OCI-LY3 (cell line): Measurements from ENCODE around the gene EIF2B2.

Source experiments
- H2AFZ ChIP-seq: fragments of 200-600, 300-600 bp; shearing (Covaris generic); 2 replicates; pipeline ENCODE4 v1.6.0; 2014; ENCODE audit warnings: antibody characterized with exemption, low read depth, low read length
- H3K27ac ChIP-seq: fragments of 200-600, 300-600 bp; sonication (generic); 2 replicates; pipeline ENCODE4 v1.5.1; 2014; ENCODE audit warnings: mild to moderate bottlenecking, low read length, moderate library complexity, mixed read lengths
- H3K27me3 ChIP-seq: fragments of 200-600, 300-600 bp; sonication (generic); 2 replicates; pipeline ENCODE4 v1.6.1; 2014; ENCODE audit warnings: low read depth, low read length, mixed read lengths
- H3K36me3 ChIP-seq: fragments of 200-600, 300-600 bp; sonication (generic); replicated peaks from 2 replicates; pipeline ENCODE3; 2014; ENCODE audit warnings: low read depth, low read length, mixed read lengths
- H3K4me1 ChIP-seq: fragments of 300-600, 200-600 bp; sonication (generic); 2 replicates; pipeline ENCODE4 v1.6.1; 2014; ENCODE audit warnings: low read length, mixed read lengths
- H3K4me2 ChIP-seq: fragments of 200-600, 300-600 bp; sonication (generic); 2 replicates; pipeline ENCODE4 v1.6.1; 2014; ENCODE audit warnings: low read length, mixed read lengths
- H3K4me3 ChIP-seq: fragments of 300-600, 200-600 bp; sonication (generic); 2 replicates; pipeline ENCODE4 v1.5.1; 2014; ENCODE audit warnings: antibody characterized with exemption, mild to moderate bottlenecking, low read length, moderate library complexity
- H3K79me2 ChIP-seq: fragments of 300-600, 200-600 bp; shearing (Covaris generic); 2 replicates; pipeline ENCODE4 v1.6.1; 2014; ENCODE audit warnings: mild to moderate bottlenecking, low read length, mixed read lengths
- H3K9ac ChIP-seq: fragments of 300-600, 200-600 bp; shearing (Covaris generic); 2 replicates; pipeline ENCODE4 v1.6.0; 2014; ENCODE audit warnings: mild to moderate bottlenecking, low read length, moderate library complexity
- H3K9me3 ChIP-seq: fragments of 200-600, 300-600 bp; shearing (Covaris generic); 2 replicates; pipeline ENCODE4 v1.6.1; 2014; ENCODE audit warnings: low read length, mixed read lengths; ENCODE audit not compliant: insufficient read depth
- H4K20me1 ChIP-seq: fragments of 200-600, 300-600 bp; sonication (generic); 2 replicates; pipeline ENCODE4 v1.6.1; 2016; ENCODE audit warnings: low read length, mixed read lengths; ENCODE audit not compliant: insufficient read depth
- EZH2phosphoT487 ChIP-seq: fragments of 200-600 bp; shearing (Covaris generic); IDR thresholded peaks from 2 replicates; pipeline ENCODE4 v1.6.1; 2018; ENCODE audit warnings: antibody characterized with exemption, mixed run types, low read depth
- TF ChIP-seq, protein P1 (sequence below): fragments of 200-600, 300-600 bp; sonication (generic); IDR thresholded peaks from 2 replicates; pipeline ENCODE4 v1.5.1; 2014; ENCODE audit warnings: antibody characterized with exemption, low read length, low read depth

The EIF2B2 gene

DNA sequence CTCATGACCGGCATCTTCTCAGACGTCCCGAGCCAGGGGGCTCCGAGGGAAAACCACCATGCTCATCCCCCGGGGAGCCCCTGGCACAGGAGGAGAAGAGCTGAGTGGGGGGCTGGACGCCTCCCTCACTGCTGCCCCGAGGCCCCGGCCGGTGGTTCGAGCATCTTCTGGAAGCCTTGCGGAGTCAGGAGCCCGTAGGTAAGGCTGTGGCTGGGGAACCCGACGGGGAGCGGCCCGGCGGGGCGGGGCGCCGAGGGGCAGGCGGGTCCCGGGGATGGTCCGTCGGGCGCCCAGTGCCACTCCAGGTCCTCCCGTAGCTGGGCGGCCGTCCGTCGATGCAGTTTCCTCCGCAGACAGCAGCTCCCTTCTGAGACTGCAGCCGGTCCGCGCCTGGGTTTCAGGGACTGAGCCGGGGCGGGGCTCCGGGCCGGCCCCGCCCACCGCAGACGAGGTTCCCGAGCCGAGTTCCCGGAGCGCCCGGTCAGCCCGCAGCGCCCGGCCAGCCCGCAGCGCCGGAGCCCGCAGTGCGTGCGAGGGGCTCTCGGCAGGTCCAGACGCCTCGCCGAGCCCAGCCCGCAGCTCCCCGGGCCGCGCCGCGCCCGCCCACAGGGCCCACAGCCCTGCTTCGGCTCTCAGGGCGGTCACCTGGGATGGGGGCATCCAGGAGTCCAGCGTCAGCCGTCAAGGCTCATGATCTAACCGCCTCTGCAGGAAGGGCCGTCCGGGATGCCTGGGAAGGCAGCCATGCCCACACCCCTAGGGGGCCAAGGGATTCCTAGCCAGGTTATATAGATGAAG lies 47.3 kb upstream of the EIF2B2 start, which contains the start of gene PGF:
TSS of gene PGF (minus strand) at position 369 of the 798 bp plus-strand sequence. CDS start at position 14, 355 bp downstream.
- no peak for TF ChIP-seq EZH2phosphoT487
- TF ChIP-seq, protein P1, sequence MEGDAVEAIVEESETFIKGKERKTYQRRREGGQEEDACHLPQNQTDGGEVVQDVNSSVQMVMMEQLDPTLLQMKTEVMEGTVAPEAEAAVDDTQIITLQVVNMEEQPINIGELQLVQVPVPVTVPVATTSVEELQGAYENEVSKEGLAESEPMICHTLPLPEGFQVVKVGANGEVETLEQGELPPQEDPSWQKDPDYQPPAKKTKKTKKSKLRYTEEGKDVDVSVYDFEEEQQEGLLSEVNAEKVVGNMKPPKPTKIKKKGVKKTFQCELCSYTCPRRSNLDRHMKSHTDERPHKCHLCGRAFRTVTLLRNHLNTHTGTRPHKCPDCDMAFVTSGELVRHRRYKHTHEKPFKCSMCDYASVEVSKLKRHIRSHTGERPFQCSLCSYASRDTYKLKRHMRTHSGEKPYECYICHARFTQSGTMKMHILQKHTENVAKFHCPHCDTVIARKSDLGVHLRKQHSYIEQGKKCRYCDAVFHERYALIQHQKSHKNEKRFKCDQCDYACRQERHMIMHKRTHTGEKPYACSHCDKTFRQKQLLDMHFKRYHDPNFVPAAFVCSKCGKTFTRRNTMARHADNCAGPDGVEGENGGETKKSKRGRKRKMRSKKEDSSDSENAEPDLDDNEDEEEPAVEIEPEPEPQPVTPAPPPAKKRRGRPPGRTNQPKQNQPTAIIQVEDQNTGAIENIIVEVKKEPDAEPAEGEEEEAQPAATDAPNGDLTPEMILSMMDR = no peak

DNA sequence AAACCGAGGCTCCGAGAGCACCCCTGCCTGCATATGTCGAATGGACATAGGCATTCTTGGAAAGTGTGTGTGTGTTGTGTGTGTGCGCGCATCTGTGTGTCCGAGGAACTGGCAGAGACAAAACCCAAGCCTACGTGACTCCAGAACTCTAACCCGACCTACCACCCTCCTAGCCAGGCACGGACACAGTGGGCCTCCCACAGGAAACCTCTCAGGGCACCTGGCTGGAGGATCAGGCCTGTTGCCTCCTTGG lies 46.8 kb upstream of the EIF2B2 start:
- no peaks in the 10 kb centered on the region for H3K9me3 ChIP-seq
- H3K27ac ChIP-seq = no peak overlapping the region
- H3K36me3 ChIP-seq = no peaks in the 10 kb centered on the region
- H3K9ac ChIP-seq = no peak overlapping the region
- no peak overlapping the region for H2AFZ ChIP-seq
- H3K4me1 ChIP-seq = peaks cover 3% of the 10 kb centered on the region; the same call in 1 of the 2 replicates
- TF ChIP-seq, protein P1 = no peak
- TF ChIP-seq EZH2phosphoT487 = no peak
- H4K20me1 ChIP-seq = no peaks in the 10 kb centered on the region
- H3K4me3 ChIP-seq = no peak overlapping the region
- no peaks in the 10 kb centered on the region for H3K79me2 ChIP-seq
- no peaks in the 10 kb centered on the region for H3K27me3 ChIP-seq
- H3K4me2 ChIP-seq = no peak overlapping the region

More for the DNA sequence above, 47.3 kb upstream of the EIF2B2 start, which contains the start of gene PGF:
- no peak within 1 kb of the TSS for H2AFZ ChIP-seq
- H3K79me2 ChIP-seq = no peaks in the 10 kb centered on the region
- H3K36me3 ChIP-seq = no peaks in the 10 kb centered on the region
- H4K20me1 ChIP-seq = no peaks in the 10 kb centered on the region
- H3K27ac ChIP-seq = no peak within 1 kb of the TSS
- H3K4me2 ChIP-seq = no peak within 1 kb of the TSS
- H3K9ac ChIP-seq = no peak within 1 kb of the TSS
- no peak within 1 kb of the TSS; the same call in 1 of the 2 replicates for H3K4me3 ChIP-seq
- peaks cover 3% of the 10 kb centered on the region; the same call in 1 of the 2 replicates for H3K4me1 ChIP-seq
- H3K27me3 ChIP-seq = no peaks in the 10 kb centered on the region
- no peaks in the 10 kb centered on the region for H3K9me3 ChIP-seq

DNA sequence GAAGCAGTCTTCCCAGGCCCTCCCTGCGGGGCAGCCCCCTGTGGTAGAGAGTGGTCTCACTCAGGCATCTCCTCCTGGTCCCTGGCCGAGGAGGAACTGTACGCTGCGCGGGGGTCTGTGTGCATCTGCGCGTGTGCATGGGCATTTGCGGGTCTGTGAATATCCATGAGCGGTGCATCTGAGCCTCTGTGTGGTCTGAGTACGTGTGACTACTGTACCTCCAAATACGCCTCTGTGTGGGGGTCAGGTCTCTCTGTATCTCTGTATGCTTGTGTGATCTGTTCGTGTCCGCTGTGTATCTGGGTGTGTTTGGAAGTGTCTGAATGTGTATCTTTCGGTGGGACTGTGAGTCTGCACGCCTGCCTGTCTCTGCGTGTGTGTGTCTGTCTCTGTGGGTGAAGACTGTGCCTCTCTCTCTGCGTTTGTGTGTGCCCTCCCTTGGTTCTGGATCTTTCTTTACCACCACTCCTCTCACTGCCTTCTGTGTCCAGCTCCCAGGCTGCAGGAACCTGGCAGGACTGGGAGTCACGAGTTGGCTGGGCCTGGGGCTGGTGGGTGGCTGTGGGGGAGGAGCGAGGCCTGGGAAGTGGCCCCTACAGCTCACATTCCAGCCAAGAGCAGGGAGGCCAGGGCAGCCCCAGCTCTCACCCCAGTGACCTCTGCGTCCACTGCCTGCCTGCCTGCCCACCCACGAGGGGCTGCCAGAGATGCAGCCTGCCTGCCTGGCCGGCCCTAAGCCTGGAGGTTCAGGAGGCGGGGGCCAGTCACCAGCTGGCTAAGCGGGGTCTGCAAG lies 46.2 kb upstream of the EIF2B2 start:
- no peak overlapping the region for H3K9ac ChIP-seq
- no peaks in the 10 kb centered on the region for H3K36me3 ChIP-seq
- H3K4me1 ChIP-seq = peaks cover 6% of the 10 kb centered on the region
- H3K4me2 ChIP-seq = no peak overlapping the region
- TF ChIP-seq EZH2phosphoT487 = no peak
- TF ChIP-seq, protein P1 = no peak
- H3K79me2 ChIP-seq = no peaks in the 10 kb centered on the region
- no peak overlapping the region for H3K27ac ChIP-seq
- H3K4me3 ChIP-seq = no peak overlapping the region
- H4K20me1 ChIP-seq = no peaks in the 10 kb centered on the region
- no peaks in the 10 kb centered on the region for H3K9me3 ChIP-seq
- no peak overlapping the region for H2AFZ ChIP-seq
- H3K27me3 ChIP-seq = no peaks in the 10 kb centered on the region

DNA sequence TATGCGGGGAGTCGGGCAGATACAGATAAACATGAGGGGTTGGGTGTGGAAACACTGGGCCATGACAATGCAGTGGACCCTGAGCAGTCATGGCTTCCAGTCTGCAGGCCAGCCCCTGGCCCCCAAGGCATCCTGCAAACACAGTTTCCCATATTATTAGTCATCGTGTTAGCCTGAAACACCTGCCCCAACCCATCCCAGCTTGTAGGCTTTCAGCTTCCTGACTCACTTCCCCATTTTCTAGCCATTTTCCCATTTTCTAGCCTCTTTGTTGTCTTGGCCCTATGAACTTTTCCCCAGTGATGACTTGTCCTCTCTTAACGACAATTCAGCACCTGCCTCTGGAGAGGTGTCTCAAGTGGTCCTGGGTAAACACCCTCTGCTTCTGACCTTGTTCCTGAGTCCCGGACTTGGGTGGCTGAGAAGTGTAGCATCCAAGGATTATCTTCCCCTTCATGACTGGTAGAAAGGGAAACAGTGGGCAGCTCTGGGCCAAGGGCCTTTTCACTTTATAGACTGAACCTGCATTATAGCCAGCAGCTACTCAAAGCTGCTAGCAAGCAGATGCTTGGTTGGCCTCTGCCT lies 43.0 kb upstream of the EIF2B2 start:
- H3K9ac ChIP-seq = no peak overlapping the region
- no peaks in the 10 kb centered on the region for H3K9me3 ChIP-seq
- H4K20me1 ChIP-seq = no peaks in the 10 kb centered on the region
- H3K27ac ChIP-seq = no peak overlapping the region
- no peak for TF ChIP-seq EZH2phosphoT487
- TF ChIP-seq, protein P1 = no peak
- no peak overlapping the region for H2AFZ ChIP-seq
- no peak overlapping the region for H3K4me3 ChIP-seq
- no peaks in the 10 kb centered on the region for H3K79me2 ChIP-seq
- no peaks in the 10 kb centered on the region for H3K27me3 ChIP-seq
- H3K4me2 ChIP-seq = no peak overlapping the region
- H3K36me3 ChIP-seq = no peaks in the 10 kb centered on the region
- H3K4me1 ChIP-seq = peaks cover 33% of the 10 kb centered on the region
